Testis (tissue), 3 donors: ENCODE measurements around the gene HECTD4. TPM values are rescaled to one million over a fixed set of nuclear protein-coding genes. Genes with fewer than 3 reads are reported as not detected.
A peak's percentile ranks its signal among the peaks of the same experiment; 100 is the strongest.

Experiments
- DNase-seq: peaks from one replicate; pipeline ENCODE4 v3.0.0-alpha.2; 2019
- H3K27ac ChIP-seq, 2 donors: fragments of 200-600 bp; sonication (generic); one replicate each; pipeline ENCODE4 v1.5.1; 2019
- H3K27me3 ChIP-seq: fragments of 200-600 bp; sonication (generic); one replicate; pipeline ENCODE4 v1.5.1; 2019
- H3K36me3 ChIP-seq: fragments of 200-600 bp; sonication (generic); one replicate; pipeline ENCODE4 v1.5.1; 2017; ENCODE audit warnings: low read depth; ENCODE audit errors: missing control alignments
- H3K4me1 ChIP-seq: fragments of 200-600 bp; sonication (generic); one replicate; pipeline ENCODE4 v1.5.1; 2019
- H3K4me3 ChIP-seq, 2 donors: fragments of 200-600 bp; sonication (generic); one replicate each; pipeline ENCODE4 v1.5.1; 2017 to 2019
- H3K9me3 ChIP-seq: fragments of 200-600 bp; sonication (generic); one replicate; pipeline ENCODE4 v1.5.1; 2017
- POLR2A ChIP-seq: fragments of 450-650 bp; IDR thresholded peaks from one replicate; pipeline ENCODE4 v1.6.1; 2017; ENCODE audit warnings: antibody characterized with exemption, mild to moderate bottlenecking, moderate library complexity
- WGBS, 2 donors: methylation state at CpG; one replicate each; pipeline ENCODE4 v1.1.5; 2018; 5-methylcytosine and 5-hydroxymethylcytosine counted together
- intact Hi-C: fragments of 100-400 bp; cut with DNase I; formaldehyde crosslinking; loops from one replicate; pipeline ENCODE4 v1.15.1; 2023; ENCODE audit warnings: low total_unique reads
- polyA plus RNA-seq: library from polyadenylated mRNA; stranded (reverse); fragments of 350-450 nt; fragmentation: Illumina TruSeq; extraction: RNeasy Lipid Tissue Mini Kit (QIAGEN cat#74804); gene quantifications from one replicate; pipeline ENCODE4 v1.2.3, GENCODE V29; 2014; ENCODE audit warnings: low read depth, low replicate concordance; ENCODE audit not compliant: insufficient read depth
- total RNA-seq, 2 donors: library from RNA; depleted of rRNA; stranded (reverse); fragments of >200 nt; gene quantifications; one replicate each; pipeline ENCODE4 v1.2.3, GENCODE V29; 2016
- TF ChIP-seq, protein P1 (sequence below), 3 experiments: fragments of 450-650 bp in 2 of 3; fragments of 200-600 bp in 1 of 3; sonication (generic) in 1 of 3; IDR thresholded peaks; one replicate each; pipeline ENCODE4 v1.5.1; 2016 to 2019; ENCODE audit warnings: antibody characterized with exemption in 3 of 3, mild to moderate bottlenecking in 2 of 3, moderate library complexity in 1 of 3

HECTD4 gene
- total and polyA plus RNA-seq, 3 donors from 2014 or later: 49.6 to 91.8 (median 68.8) TPM

DNA sequence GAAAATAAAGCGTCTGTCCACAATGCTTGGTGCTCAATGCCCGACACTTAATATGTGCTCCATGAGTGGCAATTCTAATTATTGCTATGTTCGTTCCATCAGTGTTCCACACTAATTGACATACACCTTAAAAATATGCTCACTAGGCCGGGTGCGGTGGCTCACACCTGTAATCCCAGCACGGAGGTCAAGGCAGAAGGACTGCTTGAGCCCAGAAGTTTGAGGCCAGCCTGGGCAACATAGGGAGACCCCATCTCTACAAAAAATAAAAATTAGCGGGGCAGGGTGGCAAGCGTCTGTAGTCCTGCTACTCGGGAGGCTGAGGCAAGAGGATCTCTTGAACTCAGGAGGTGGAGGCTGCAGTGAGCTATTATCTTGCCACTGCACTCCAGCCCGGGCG lies 635 bp upstream of the HECTD4 start:
- TF ChIP-seq, protein P1, sequence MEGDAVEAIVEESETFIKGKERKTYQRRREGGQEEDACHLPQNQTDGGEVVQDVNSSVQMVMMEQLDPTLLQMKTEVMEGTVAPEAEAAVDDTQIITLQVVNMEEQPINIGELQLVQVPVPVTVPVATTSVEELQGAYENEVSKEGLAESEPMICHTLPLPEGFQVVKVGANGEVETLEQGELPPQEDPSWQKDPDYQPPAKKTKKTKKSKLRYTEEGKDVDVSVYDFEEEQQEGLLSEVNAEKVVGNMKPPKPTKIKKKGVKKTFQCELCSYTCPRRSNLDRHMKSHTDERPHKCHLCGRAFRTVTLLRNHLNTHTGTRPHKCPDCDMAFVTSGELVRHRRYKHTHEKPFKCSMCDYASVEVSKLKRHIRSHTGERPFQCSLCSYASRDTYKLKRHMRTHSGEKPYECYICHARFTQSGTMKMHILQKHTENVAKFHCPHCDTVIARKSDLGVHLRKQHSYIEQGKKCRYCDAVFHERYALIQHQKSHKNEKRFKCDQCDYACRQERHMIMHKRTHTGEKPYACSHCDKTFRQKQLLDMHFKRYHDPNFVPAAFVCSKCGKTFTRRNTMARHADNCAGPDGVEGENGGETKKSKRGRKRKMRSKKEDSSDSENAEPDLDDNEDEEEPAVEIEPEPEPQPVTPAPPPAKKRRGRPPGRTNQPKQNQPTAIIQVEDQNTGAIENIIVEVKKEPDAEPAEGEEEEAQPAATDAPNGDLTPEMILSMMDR (IDR thresholded peaks at IDR 0.05): no peak
- no peak for TF ChIP-seq POLR2A
- Histone ChIP-seq H3K36me3 (no peaks in the 10 kb centered on the region), H3K27ac (peak overlapping the region in 1 of 2 donors; percentile 89), H3K27me3 (no peaks in the 10 kb centered on the region), H3K4me3 (peak overlapping the region; percentile 81 to 95), H3K9me3 (no peaks in the 10 kb centered on the region), H3K4me1 (peaks cover 4% of the 10 kb centered on the region)
- 59 to 71% methylated on average over 11 of the region's 11 CpGs for WGBS, 2 donors
- intact Hi-C loops: no loop called here
- DNase-seq: no peak

DNA sequence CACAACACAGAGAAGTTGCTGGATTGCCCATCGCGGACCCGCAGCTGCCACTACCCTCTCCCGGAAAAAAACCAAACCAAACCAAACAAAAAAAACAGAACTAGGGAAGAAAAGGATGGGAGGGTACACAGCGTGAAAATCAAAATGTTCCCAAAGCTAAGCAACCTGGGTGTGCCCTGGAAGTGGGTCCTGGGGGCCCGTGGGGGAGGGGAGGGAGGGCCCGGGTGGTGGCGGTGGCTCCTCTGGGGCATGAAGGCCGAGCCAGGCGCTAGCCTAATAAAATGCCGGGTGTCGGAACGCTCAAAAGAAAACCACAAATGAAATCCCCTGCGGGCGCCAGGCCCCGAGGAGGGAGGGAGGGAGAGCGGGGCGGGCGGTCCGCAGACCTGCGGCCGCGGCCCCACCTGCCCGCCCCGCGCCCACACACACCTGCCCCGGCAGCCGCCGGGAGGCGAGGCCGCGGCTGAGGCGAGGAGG lies 787 bp downstream of the HECTD4 start:
- 2 to 3% methylated on average over 5 to 30 of the region's 33 CpGs for WGBS, 2 donors

DNA sequence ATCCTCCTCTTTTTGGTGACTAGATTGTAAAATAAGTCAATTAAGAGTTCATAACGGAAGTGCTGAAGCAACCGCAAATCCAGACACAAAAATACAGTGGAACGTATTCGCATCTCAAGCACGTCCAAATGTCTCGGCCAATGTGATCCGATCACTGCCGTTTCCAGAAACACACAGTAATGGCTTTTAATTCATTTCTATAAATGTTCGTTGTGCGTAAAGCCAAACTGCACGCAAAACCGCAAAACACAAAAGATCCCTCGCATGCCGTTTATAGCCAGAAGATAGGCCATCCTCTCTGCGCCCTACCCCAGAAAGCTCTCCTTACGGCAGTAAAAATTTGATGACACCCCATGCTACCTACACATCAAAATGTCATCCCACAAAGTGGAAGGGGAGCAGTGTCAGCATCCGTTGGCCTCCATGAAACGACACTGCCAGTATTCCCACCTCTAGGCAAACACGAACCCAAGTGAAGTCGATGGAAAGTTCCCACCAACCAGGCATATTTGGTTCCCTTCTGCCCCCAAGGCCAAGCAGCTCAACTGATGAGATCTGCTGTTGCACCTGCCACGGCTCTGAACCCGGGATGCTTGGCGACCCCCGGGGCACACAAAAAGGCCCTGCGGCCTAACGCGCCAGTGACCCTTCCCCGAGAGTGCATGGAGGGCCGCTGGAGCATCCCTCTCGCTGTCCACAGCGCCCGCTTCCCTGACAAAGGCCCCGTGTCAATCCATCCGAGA lies 1.4 kb downstream of the HECTD4 start:
- TF ChIP-seq, protein P1 (IDR thresholded peaks at IDR 0.05): no peak
- no peak for TF ChIP-seq POLR2A
- Histone ChIP-seq H3K9me3 (no peaks in the 10 kb centered on the region), H3K4me1 (peaks cover 4% of the 10 kb centered on the region), H3K27me3 (no peaks in the 10 kb centered on the region), H3K27ac (peak overlapping the region in 1 of 2 donors; percentile 89), H3K4me3 (peak overlapping the region; percentile 81 to 95), H3K36me3 (no peaks in the 10 kb centered on the region)
- no peak for DNase-seq
- intact Hi-C loops: no loop called here
- 41 to 62% methylated on average over 19 to 34 of the region's 34 CpGs for WGBS, 2 donors

More for the DNA sequence above, 787 bp downstream of the HECTD4 start:
- Histone ChIP-seq H3K36me3 (no peaks in the 10 kb centered on the region), H3K9me3 (no peaks in the 10 kb centered on the region), H3K4me1 (peaks cover 4% of the 10 kb centered on the region), H3K27me3 (no peaks in the 10 kb centered on the region), H3K27ac (peak overlapping the region; percentile 57 to 89), H3K4me3 (peak overlapping the region; percentile 81 to 95)
- no peak for DNase-seq
- intact Hi-C loops: no loop called here
- TF ChIP-seq, protein P1 (IDR thresholded peaks at IDR 0.05): no peak
- TF ChIP-seq POLR2A: no peak

DNA sequence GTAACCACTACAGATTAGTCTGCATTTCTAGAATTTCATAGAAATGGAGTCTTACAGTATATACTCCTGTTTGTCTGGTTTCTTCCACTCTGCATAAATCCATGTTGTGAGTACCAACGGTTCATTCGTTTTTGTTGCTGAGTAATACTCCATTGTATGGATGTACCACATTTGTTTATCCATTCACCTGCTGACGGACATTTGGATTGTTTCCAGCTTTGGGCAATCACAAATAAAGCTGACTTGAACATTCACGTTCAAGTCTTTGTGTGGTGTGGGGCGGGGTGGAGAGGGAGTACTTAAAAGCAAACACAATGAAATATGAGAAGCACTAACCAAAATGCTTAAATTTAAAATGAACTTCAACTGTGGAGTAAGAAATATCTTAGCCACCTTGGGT lies 7.1 kb downstream of the HECTD4 start:
- Histone ChIP-seq H3K9me3 (no peaks in the 10 kb centered on the region), H3K4me1 (peaks cover 3% of the 10 kb centered on the region), H3K27me3 (no peaks in the 10 kb centered on the region), H3K4me3 (no peak overlapping the region), H3K36me3 (no peaks in the 10 kb centered on the region), H3K27ac (no peak overlapping the region)
- intact Hi-C loops: no loop called here
- no peak for TF ChIP-seq POLR2A
- 77 to 83% methylated on average over 5 of the region's 5 CpGs for WGBS, 2 donors
- DNase-seq: no peak

DNA sequence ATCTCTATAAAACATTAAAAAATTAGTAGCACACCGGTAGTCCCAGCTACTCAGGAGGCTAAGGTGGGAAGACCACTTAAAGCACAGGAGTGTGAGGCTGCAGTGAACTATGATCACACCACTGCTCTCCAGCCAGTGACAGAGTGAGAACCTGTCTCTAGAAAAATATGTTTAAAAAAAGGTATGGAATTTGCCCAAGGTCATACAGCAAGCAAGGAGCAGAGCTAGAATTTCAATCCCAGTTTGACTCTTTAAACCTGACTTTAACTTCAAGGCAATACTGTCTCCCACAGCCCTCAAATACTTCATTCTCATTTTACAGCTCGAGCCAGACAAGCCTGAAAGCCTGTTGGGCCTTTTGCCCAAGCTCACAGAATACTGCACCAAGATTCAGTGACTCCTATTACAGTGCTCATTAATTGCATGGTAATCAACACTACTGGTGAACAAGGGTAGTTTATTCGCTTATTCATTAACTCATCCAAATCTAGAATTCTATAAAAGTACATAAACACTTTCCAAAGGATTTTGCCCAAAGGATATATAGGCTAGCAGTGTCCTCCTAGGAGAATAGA lies 8.0 kb downstream of the HECTD4 start:
- no peak for DNase-seq
- 80 to 87% methylated on average over 3 of the region's 3 CpGs for WGBS, 2 donors
- no peak overlapping the region for H3K27ac ChIP-seq
- no peaks in the 10 kb centered on the region for H3K9me3 ChIP-seq
- H3K4me3 ChIP-seq: no peak overlapping the region
- H3K4me1 ChIP-seq: no peaks in the 10 kb centered on the region
- intact Hi-C loops: no loop called here
- TF ChIP-seq POLR2A: no peak
- TF ChIP-seq, protein P1 (IDR thresholded peaks at IDR 0.05): no peak
- H3K36me3 ChIP-seq: no peaks in the 10 kb centered on the region
- no peaks in the 10 kb centered on the region for H3K27me3 ChIP-seq
